ENCODE data around the gene PLPPR5.
"Not testable (repeated sequence)": the region's sequence is repeated elsewhere in the genome, so short reads cannot be mapped to it uniquely, and the experiment has no call there.

The PLPPR5 gene

DNA sequence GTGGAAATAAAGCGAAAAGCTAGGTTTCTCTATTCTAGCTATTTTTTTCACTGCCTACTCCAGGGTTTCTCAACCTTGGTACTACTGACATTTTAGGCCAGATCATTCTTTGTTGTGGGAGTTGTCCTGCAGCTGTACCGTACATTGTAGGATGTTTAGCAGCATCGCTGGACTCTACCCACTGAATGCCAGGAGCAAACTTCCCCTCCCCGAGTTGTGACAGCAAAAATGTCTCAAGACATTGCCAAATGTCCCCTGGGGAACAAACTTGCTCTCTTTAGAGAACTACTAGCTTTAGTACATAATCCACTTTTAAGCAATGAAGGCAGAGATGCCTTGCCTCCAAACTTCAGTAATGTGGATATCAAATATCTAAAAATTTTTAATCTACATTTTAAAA lies 122.8 kb downstream of the PLPPR5 start:
- Histone ChIP-seq H3K4me3 (ENCODE audit: low read depth, low read length) (no peak overlapping the region), H3K9me3 (ENCODE audit: control insufficient read depth, insufficient read depth, low read depth, low read length) (no peaks in the 10 kb centered on the region), H3K36me3 (ENCODE audit: control insufficient read depth in 2 of 2, insufficient read depth in 1 of 2, low read length in 2 of 2) (no peaks in the 10 kb centered on the region), H3K27ac (ENCODE audit: extremely low read depth, low read depth, low read length) (no peak overlapping the region), H3K4me1 (ENCODE audit: control insufficient read depth, insufficient read depth, low read length) (no peaks in the 10 kb centered on the region)
- POLR2A ChIA-PET = no interaction called here
- CTCF ChIA-PET = interaction anchor here (0.6 kb wide), 1 partner anchor 12 kb away, joined by 5 read pairs; no protein-coding TSS in a partner anchor
- TF ChIP-seq ZNF707 (tag by site-specific recombination; IDR thresholded peaks at IDR 0.05) (no peak), ZNF510 (tag by site-specific recombination; IDR thresholded peaks at IDR 0.05; ENCODE audit: insufficient replicate concordance) (no peak), ZNF701 (tag by site-specific recombination; IDR thresholded peaks at IDR 0.05) (no peak), ZNF24 (tag by site-specific recombination; IDR thresholded peaks at IDR 0.05) (no peak)
- TF ChIP-seq, protein P1, sequence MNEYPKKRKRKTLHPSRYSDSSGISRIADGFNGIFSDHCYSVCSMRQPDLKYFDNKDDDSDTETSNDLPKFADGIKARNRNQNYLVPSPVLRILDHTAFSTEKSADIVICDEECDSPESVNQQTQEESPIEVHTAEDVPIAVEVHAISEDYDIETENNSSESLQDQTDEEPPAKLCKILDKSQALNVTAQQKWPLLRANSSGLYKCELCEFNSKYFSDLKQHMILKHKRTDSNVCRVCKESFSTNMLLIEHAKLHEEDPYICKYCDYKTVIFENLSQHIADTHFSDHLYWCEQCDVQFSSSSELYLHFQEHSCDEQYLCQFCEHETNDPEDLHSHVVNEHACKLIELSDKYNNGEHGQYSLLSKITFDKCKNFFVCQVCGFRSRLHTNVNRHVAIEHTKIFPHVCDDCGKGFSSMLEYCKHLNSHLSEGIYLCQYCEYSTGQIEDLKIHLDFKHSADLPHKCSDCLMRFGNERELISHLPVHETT (tag by site-specific recombination; IDR thresholded peaks at IDR 0.05) = no peak

DNA sequence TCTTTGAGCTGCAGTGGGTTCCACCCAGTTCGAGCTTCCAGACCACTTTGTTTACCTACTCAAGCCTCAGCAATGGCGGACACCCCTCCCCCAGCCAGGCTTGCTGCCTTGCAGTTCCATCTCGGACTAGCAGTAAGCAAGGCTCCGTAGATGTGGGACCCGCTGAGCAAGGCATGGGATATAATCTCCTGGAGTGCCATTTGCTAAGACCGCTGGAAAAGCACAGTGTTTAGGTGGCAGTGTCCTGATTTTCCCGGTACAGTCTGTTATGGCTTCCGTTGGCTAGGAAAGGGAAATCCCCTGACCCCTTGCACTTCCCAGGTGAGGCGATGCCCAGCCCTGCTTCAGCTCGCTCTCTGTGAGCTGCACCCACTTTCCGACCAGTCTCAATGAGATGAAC lies 123.4 kb downstream of the PLPPR5 start:
- H3K36me3 ChIP-seq (ENCODE audit: control insufficient read depth in 2 of 2, insufficient read depth in 1 of 2, low read length in 2 of 2); H3K4me1 ChIP-seq (ENCODE audit: control insufficient read depth, insufficient read depth, low read length); POLR2A ChIA-PET; H3K4me3 ChIP-seq (ENCODE audit: low read depth, low read length); H3K9me3 ChIP-seq (ENCODE audit: control insufficient read depth, insufficient read depth, low read depth, low read length); H3K27ac ChIP-seq (ENCODE audit: extremely low read depth, low read depth, low read length): not testable (repeated sequence)
- CTCF ChIA-PET = interaction anchor here (0.6 kb wide), 1 partner anchor 11 kb away, joined by 5 read pairs; no protein-coding TSS in a partner anchor

DNA sequence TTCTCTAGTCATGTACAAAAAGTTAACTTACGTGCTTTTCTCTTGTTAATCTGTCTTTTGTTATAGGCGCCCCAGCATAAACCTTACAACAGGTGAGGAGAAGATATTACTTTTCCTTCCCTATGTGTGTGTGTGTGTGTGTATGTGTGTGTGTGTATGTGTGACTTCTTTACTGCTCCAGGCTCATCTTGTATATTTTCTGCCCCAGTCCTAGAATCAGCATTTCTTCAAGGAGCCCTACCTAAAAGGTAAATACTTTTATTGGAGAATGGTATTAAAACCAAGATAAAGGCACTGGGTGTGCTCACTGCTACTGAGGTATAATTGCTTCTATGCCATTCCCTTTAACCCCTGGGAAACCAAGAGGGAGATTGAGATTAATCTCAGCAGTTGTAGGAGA lies 129.8 kb downstream of the PLPPR5 start:
- no peak for TF ChIP-seq ZNF792 (tag by site-specific recombination; IDR thresholded peaks at IDR 0.05)
- no peak for TF ChIP-seq ZNF624 (tag by site-specific recombination; IDR thresholded peaks at IDR 0.05)
- TF ChIP-seq SALL2 (tag by site-specific recombination; IDR thresholded peaks at IDR 0.05; ENCODE audit: borderline replicate concordance) = no peak
- no peak for TF ChIP-seq ZNF596 (tag by site-specific recombination; IDR thresholded peaks at IDR 0.05)
- TF ChIP-seq ZNF169 (tag by site-specific recombination; IDR thresholded peaks at IDR 0.05) = no peak
- TF ChIP-seq, protein P2, sequence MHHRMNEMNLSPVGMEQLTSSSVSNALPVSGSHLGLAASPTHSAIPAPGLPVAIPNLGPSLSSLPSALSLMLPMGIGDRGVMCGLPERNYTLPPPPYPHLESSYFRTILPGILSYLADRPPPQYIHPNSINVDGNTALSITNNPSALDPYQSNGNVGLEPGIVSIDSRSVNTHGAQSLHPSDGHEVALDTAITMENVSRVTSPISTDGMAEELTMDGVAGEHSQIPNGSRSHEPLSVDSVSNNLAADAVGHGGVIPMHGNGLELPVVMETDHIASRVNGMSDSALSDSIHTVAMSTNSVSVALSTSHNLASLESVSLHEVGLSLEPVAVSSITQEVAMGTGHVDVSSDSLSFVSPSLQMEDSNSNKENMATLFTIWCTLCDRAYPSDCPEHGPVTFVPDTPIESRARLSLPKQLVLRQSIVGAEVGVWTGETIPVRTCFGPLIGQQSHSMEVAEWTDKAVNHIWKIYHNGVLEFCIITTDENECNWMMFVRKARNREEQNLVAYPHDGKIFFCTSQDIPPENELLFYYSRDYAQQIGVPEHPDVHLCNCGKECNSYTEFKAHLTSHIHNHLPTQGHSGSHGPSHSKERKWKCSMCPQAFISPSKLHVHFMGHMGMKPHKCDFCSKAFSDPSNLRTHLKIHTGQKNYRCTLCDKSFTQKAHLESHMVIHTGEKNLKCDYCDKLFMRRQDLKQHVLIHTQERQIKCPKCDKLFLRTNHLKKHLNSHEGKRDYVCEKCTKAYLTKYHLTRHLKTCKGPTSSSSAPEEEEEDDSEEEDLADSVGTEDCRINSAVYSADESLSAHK (tag by site-specific recombination; IDR thresholded peaks at IDR 0.05) = no peak
- TF ChIP-seq, protein P3, sequence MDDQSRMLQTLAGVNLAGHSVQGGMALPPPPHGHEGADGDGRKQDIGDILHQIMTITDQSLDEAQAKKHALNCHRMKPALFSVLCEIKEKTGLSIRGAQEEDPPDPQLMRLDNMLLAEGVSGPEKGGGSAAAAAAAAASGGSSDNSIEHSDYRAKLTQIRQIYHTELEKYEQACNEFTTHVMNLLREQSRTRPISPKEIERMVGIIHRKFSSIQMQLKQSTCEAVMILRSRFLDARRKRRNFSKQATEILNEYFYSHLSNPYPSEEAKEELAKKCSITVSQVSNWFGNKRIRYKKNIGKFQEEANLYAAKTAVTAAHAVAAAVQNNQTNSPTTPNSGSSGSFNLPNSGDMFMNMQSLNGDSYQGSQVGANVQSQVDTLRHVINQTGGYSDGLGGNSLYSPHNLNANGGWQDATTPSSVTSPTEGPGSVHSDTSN (CRISPR knock-in tag; IDR thresholded peaks at IDR 0.05) = no peak
- no peak for TF ChIP-seq ZNF394 (tag by site-specific recombination; IDR thresholded peaks at IDR 0.05; ENCODE audit: borderline replicate concordance)
- no peak for TF ChIP-seq ZNF549 (tag by site-specific recombination; IDR thresholded peaks at IDR 0.05)
- no peak for TF ChIP-seq ZNF146 (tag by site-specific recombination; IDR thresholded peaks at IDR 0.05)
- POLR2A ChIA-PET = no interaction called here
- H3K4me3 ChIP-seq (ENCODE audit: low read depth, low read length) = no peak overlapping the region
- no peaks in the 10 kb centered on the region for H3K9me3 ChIP-seq (ENCODE audit: control insufficient read depth, insufficient read depth, low read depth, low read length)
- H3K36me3 ChIP-seq (ENCODE audit: control insufficient read depth in 2 of 2, insufficient read depth in 1 of 2, low read length in 2 of 2) = no peaks in the 10 kb centered on the region
- CTCF ChIA-PET = no interaction called here
- H3K4me1 ChIP-seq (ENCODE audit: control insufficient read depth, insufficient read depth, low read length) = no peaks in the 10 kb centered on the region
- H3K27ac ChIP-seq (ENCODE audit: extremely low read depth, low read depth, low read length) = no peak overlapping the region

All from HEK293 (cell line).